Stomach (tissue), 4 donors: ENCODE results near the gene ITGA1.

Source experiments
- POLR2A ChIP-seq, 4 donors: fragments of 450-650 bp; IDR thresholded peaks; one replicate each; pipeline ENCODE4 v1.6.1; 2016; ENCODE audit warnings: antibody characterized with exemption in 4 of 4, control low read depth in 2 of 4, mild to moderate bottlenecking in 1 of 4, moderate library complexity in 1 of 4
- TF ChIP-seq, protein P1 (sequence below), 7 experiments: fragments of 450-650 bp in 4 of 7; fragments of 200-600 bp in 3 of 7; sonication (generic) in 3 of 7; IDR thresholded peaks; one replicate each; pipeline ENCODE4 v1.5.1; 2016 to 2019; ENCODE audit warnings: antibody characterized with exemption in 7 of 7, control low read depth in 2 of 7, mild to moderate bottlenecking in 1 of 7

DNA sequence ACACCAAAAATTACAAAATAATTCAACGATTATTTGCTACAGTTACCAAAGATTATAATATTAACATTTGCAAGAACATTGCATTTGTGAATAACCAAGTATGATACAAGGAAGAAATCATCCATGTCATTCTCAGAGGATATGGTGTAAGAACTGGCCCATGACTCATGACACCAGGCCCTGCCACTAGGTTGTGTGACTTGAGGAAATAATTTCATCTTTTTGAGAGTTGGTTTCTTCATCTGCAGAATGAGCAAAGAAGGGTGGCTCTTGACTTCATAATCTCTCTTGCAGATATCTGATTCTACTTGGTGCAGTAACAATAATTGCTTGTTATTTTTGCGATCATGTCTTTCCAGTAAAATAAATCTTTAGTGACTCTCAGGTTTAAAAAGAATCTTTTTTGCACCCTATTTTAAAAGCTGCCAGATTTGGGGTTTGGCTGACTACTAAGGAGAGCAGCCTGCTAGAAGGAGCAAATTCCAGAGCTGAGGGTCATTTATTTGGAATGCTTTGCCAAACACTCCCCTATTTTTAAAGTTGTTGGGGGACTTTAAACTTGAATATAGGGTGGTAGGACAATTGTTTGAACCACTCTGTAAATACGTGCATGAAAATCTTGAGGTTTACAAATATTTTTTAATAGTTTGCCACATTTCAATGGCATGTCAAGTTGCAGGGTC lies 23.5 kb downstream of the ITGA1 start:
- no peak for TF ChIP-seq POLR2A (IDR thresholded peaks at IDR 0.05)
- TF ChIP-seq, protein P1, sequence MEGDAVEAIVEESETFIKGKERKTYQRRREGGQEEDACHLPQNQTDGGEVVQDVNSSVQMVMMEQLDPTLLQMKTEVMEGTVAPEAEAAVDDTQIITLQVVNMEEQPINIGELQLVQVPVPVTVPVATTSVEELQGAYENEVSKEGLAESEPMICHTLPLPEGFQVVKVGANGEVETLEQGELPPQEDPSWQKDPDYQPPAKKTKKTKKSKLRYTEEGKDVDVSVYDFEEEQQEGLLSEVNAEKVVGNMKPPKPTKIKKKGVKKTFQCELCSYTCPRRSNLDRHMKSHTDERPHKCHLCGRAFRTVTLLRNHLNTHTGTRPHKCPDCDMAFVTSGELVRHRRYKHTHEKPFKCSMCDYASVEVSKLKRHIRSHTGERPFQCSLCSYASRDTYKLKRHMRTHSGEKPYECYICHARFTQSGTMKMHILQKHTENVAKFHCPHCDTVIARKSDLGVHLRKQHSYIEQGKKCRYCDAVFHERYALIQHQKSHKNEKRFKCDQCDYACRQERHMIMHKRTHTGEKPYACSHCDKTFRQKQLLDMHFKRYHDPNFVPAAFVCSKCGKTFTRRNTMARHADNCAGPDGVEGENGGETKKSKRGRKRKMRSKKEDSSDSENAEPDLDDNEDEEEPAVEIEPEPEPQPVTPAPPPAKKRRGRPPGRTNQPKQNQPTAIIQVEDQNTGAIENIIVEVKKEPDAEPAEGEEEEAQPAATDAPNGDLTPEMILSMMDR (IDR thresholded peaks at IDR 0.05): no peak
